ENCODE data around the gene MBD1. TPM values are rescaled to one million over a fixed set of nuclear protein-coding genes. Genes with fewer than 3 reads are reported as not detected.

The MBD1 gene
- total and polyA plus RNA-seq, 2 of the 13 experiments (the other 11 are each of a cell fraction or from before 2014, with no cell fraction given): 25.5 to 28.6 TPM

GRCh38 chr18:50298443-50299284, 17.3 kb upstream of the MBD1 start (continued):
- TF ChIP-seq HMGXB3 (CRISPR knock-in tag; IDR thresholded peaks at IDR 0.05; ENCODE audit: borderline replicate concordance) (no peak), BRCA1 (CRISPR knock-in tag; IDR thresholded peaks at IDR 0.05) (no peak), JUND (CRISPR knock-in tag; IDR thresholded peaks at IDR 0.05) (no peak), MEIS1 (CRISPR knock-in tag; IDR thresholded peaks at IDR 0.05; ENCODE audit: borderline replicate concordance) (no peak), ZNF720 (CRISPR knock-in tag; IDR thresholded peaks at IDR 0.05) (no peak), KDM4B (CRISPR knock-in tag; IDR thresholded peaks at IDR 0.05) (no peak)

GRCh38 chr18:50297621-50298442, 16.5 kb upstream of the MBD1 start:
- intact Hi-C loops (cut with micrococcal nuclease; ENCODE audit: unreplicated experiment) (no loop called here), in situ Hi-C loops (cut with HindIII; ENCODE audit: extremely low pct_ligation_motif_present, low pct_unique_long_range_greater_than_20kb) (no loop called here)
- peak; percentile 27; the same call in 1 of the 2 replicates for TF ChIP-seq GABPA (IDR thresholded peaks at IDR 0.05; ENCODE audit: low read depth, low read length)
- TF ChIP-seq GABPA (CRISPR knock-in tag; IDR thresholded peaks at IDR 0.05; ENCODE audit: low read depth): peak; percentile 84
- TF ChIP-seq TSC22D2 (CRISPR knock-in tag; IDR thresholded peaks at IDR 0.05; ENCODE audit: borderline replicate concordance): no peak
- 0 out of 2 replicates have a peak, but pooled peaks have one; percentile 24 for TF ChIP-seq RFX3 (CRISPR knock-in tag; IDR thresholded peaks at IDR 0.05)
- H3K36me3 ChIP-seq (replicated peaks in 1 of 2; ENCODE audit: control insufficient read depth in 1 of 2, insufficient read depth in 2 of 2, low read length in 2 of 2): no peaks in the 10 kb centered on the region
- no TSS peak for BruUV-seq (replicated peaks)
- 50% methylated on average over 24 of the region's 28 CpGs for WGBS (ENCODE audit: low lambda C conversion rate)
- no peak overlapping the region for H3K4me3 ChIP-seq (replicated peaks in 1 of 3; ENCODE audit: insufficient read depth in 1 of 3, low read depth in 2 of 3, low read length in 3 of 3)
- CTCF ChIA-PET (ENCODE audit: low intra/inter-chr PET ratio, low total read pairs): no interaction called here
- no peak overlapping the region for H3K27ac ChIP-seq (ENCODE audit: extremely low read length, insufficient read depth, low read length)
- no peaks in the 10 kb centered on the region for H3K79me2 ChIP-seq (ENCODE audit: insufficient read depth, low read length)
- no peak for ATAC-seq
- no peak overlapping the region for H3K4me2 ChIP-seq (ENCODE audit: low read depth, low read length)
- DNase-seq (ENCODE audit: low spot score): no peak
- no peak overlapping the region for H3K9ac ChIP-seq (ENCODE audit: insufficient read depth, low read depth, low read length)
- no peak for FAIRE-seq
- H4K20me1 ChIP-seq (ENCODE audit: insufficient read depth, low read length): no peaks in the 10 kb centered on the region
- no peaks in the 10 kb centered on the region for H3K4me1 ChIP-seq (ENCODE audit: insufficient read depth, low read length)
- H3K27me3 ChIP-seq (ENCODE audit: control insufficient read depth in 1 of 2, insufficient read depth in 2 of 2, low read length in 2 of 2): peaks cover 2 to 11% of the 10 kb centered on the region in 2 experiments; a peak in 3 of 5 replicates
- POLR2A ChIA-PET: no interaction called here
- H3K9me3 ChIP-seq (ENCODE audit: low read length): no peaks in the 10 kb centered on the region
- H2AFZ ChIP-seq (ENCODE audit: low read length): no peak overlapping the region

Measured in HepG2 (cell line).